GM03348 (cell line): ENCODE data around the gene BTBD19.

Experiments used
- DNase-seq: peaks from one replicate; pipeline ENCODE4 v3.0.0; 2012; ENCODE audit warnings: low spot score

BTBD19 gene

GRCh38 chr1:44855742-44856141, 47.4 kb downstream of the BTBD19 start:
- no peak for DNase-seq

- DNase-seq = no peak
Observed at GRCh38 chr1:44857446-44857845, 49.1 kb downstream of the BTBD19 start.

- no peak for DNase-seq
Observed at GRCh38 chr1:44860331-44860730, 52.0 kb downstream of the BTBD19 start.

- DNase-seq = no peak
Observed at GRCh38 chr1:44860891-44861425, 52.6 kb downstream of the BTBD19 start.

- peak; percentile 40 for DNase-seq
Observed at GRCh38 chr1:44862829-44863401, 54.6 kb downstream of the BTBD19 start.
